ENCODE measurements around the gene CPPED1.

The CPPED1 gene

DNA sequence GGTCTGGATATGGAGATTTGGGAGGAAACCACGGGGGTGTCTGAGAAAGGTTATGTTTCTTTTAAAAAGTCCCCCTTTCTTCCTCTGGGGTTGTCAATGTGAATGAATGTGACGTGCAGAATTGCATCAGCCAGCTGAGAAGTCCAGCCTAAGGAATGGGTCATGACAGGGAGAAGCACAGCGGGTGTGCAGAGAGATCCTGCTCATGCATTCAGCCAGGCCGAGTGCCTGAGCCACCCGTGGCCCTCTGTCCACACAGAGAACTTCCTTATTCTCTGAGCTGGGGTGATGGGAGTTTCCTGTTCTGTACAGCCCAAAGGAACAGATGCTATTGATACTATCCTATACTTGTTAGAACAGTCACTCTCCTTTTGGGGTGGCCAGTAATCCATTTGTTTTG, 117.9 kb downstream of the CPPED1 start:
- Histone ChIP-seq H3K9ac (ENCODE audit: low read depth, low read length) (no peak overlapping the region), H3K4me1 (ENCODE audit: insufficient read depth, low read length) (0 out of 2 replicates have a peak, but pooled peaks cover 5% of the 10 kb centered on the region), H3K36me3 (ENCODE audit: insufficient read depth, low read length) (no peaks in the 10 kb centered on the region), H3K9me3 (ENCODE audit: control insufficient read depth, insufficient read depth, low read length) (peaks cover 2% of the 10 kb centered on the region; the same call in 1 of the 2 replicates)

DNA sequence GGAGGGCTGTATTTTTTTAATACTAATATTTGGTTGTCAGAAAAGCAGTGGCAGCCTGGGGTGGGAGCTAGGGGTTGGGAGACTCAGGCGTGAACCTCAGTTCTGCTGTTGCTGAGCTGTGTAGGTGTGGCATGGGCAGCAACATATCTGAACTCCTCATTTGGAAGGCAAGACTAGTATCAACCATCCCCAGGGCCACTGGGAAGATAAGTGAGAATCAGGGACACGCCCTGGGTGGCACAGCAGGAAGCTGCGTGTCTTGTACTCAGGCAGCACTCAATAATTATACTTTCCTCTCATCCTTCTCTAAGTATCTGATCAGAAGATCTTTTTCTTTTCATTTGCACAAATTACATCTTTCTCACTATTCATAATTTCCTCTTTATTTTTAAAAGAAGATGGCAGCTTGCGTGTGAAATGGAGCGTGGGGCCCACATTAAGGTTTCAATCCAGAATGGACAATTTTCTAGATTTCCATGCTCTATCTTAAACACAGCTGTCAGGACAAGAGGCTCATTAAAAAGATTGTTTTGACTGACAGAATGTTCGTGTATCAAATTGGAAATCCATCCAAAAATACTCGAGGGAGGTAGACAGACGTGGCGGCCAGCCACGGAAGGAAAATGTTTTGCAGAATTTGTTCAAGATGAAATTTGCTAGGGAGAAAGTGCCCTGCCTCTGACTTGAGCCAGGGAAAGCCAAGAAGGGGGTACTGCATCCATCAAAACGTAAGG, 121.1 kb downstream of the CPPED1 start:
- peaks cover 2% of the 10 kb centered on the region; the same call in 1 of the 2 replicates for H3K9me3 ChIP-seq (ENCODE audit: control insufficient read depth, insufficient read depth, low read length)
- H3K36me3 ChIP-seq (ENCODE audit: insufficient read depth, low read length), result no peaks in the 10 kb centered on the region
- peaks cover 7% of the 10 kb centered on the region; the same call in 1 of the 2 replicates for H3K4me1 ChIP-seq (ENCODE audit: insufficient read depth, low read length)
- H3K9ac ChIP-seq (ENCODE audit: low read depth, low read length), result no peak overlapping the region

DNA sequence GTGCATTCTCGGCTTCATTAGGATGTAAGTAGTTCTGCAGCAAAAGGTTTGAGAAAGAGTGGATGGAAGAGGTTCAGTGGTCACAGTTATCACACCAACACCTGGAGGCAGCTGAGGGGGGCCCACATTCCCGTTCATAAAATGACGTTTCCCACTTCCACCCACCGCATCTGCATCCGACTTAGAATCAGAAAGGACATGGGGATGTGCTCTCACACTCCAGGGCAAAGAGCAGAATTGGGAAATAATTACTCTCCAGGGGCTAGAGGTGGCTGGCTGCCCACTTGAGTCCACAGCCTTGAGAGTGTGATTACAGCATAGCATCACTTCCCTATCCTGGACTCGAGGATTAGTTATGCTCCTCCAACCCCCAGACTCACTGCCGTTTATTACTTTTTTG, 122.0 kb downstream of the CPPED1 start:
- Histone ChIP-seq H3K4me1 (ENCODE audit: insufficient read depth, low read length) (peaks cover 7% of the 10 kb centered on the region; the same call in 1 of the 2 replicates), H3K9me3 (ENCODE audit: control insufficient read depth, insufficient read depth, low read length) (peaks cover 2% of the 10 kb centered on the region; the same call in 1 of the 2 replicates), H3K36me3 (ENCODE audit: insufficient read depth, low read length) (no peaks in the 10 kb centered on the region), H3K9ac (ENCODE audit: low read depth, low read length) (no peak overlapping the region)

DNA sequence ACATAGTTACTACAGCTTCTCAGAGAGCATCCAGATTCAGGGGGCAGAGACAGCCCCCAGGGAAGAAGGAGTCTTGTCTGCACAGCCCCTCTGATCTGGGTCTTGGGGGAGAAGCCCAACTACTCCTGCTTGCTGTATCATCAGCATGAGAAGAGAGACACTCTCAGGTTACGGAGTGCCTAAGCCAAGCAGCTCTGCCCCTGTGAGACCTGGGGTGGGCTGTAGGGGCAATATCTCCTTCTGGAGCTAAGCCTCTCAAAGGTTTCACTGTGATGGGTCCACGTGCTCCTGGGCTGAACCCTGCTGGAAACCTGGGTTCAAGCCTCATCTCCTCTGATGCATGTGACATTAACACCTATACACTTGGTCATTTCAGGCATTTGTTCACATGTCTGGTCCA, 123.2 kb downstream of the CPPED1 start:
- peaks cover 2% of the 10 kb centered on the region; the same call in 1 of the 2 replicates for H3K9me3 ChIP-seq (ENCODE audit: control insufficient read depth, insufficient read depth, low read length)
- H3K9ac ChIP-seq (ENCODE audit: low read depth, low read length), result no peak overlapping the region
- peaks cover 7% of the 10 kb centered on the region; the same call in 1 of the 2 replicates for H3K4me1 ChIP-seq (ENCODE audit: insufficient read depth, low read length)
- H3K36me3 ChIP-seq (ENCODE audit: insufficient read depth, low read length), result no peaks in the 10 kb centered on the region

DNA sequence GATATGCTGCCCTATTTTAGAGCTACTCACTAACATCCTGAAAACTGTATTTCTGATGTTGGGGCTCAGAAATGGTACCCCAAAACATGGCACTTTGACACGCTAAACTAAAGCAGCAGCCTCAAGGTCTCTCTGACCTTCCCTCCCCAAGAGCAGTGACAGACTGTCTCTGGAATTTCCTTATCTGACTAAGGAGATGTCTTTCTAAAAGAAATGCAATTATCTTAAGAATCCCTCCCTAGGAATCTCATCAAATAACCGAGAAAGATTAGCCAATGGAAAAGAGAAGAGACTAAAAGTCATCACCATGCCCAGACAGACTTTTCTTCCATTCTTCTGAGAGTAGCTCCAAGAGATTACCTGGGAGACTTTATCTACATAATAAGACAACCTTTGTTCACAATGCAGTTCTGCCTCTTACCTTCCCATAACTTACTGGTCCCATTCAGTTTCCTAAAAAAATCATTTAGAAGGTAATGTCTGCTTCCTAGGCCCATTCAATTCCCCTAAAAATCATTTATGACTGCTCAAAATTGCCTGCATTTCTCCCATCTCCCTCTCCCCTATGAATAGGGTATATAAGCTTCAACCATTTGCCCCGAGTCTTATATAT, 123.9 kb downstream of the CPPED1 start:
- Histone ChIP-seq H3K9me3 (ENCODE audit: control insufficient read depth, insufficient read depth, low read length) (peaks cover 2% of the 10 kb centered on the region; the same call in 1 of the 2 replicates), H3K4me1 (ENCODE audit: insufficient read depth, low read length) (peaks cover 7% of the 10 kb centered on the region; the same call in 1 of the 2 replicates), H3K9ac (ENCODE audit: low read depth, low read length) (no peak overlapping the region), H3K36me3 (ENCODE audit: insufficient read depth, low read length) (no peaks in the 10 kb centered on the region)

DNA sequence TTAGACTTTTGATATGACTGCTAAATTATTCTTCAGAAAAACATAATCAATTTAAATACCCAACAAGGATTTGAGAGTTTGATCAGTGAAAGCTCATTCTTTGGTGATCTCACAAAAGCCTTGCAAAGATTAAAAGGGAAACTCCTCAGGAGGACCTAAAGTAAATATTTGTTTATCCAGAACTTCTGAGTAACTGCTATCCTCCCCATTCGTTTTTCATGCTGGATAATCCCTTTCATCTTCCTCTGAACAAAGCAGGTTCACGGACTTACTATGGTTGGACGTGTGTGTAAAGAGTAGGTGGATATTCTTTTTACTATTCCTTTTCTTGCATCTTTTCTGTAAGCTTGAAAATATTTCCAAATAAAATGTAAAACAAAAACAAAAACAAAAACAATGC, 124.7 kb downstream of the CPPED1 start:
- Histone ChIP-seq H3K4me1 (ENCODE audit: insufficient read depth, low read length) (peaks cover 7% of the 10 kb centered on the region; the same call in 1 of the 2 replicates), H3K9me3 (ENCODE audit: control insufficient read depth, insufficient read depth, low read length) (peaks cover 2% of the 10 kb centered on the region; the same call in 1 of the 2 replicates), H3K36me3 (ENCODE audit: insufficient read depth, low read length) (no peaks in the 10 kb centered on the region), H3K9ac (ENCODE audit: low read depth, low read length) (no peak overlapping the region)

DNA sequence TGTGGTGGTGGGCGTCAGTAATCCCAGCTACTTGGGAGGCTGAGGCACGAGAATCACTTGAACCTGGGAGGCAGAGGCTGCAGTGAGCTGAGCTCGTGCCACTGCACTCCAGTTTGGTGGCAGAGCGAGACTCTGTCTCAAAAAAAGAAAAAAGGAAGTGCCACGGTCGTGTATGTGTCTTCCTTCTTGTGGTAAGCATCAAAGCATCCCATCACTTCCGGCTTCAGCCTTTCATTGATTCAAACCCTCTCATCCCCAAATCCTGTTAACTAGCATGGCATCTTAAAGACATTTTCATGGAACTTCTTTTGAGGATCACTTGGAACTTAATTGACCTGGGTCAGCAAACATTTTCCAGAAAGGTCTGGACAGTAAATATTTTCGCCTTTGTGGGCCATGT, 126.2 kb downstream of the CPPED1 start:
- no peak overlapping the region for H3K9ac ChIP-seq (ENCODE audit: low read depth, low read length)
- H3K9me3 ChIP-seq (ENCODE audit: control insufficient read depth, insufficient read depth, low read length), result peaks cover 2% of the 10 kb centered on the region; the same call in 1 of the 2 replicates
- H3K4me1 ChIP-seq (ENCODE audit: insufficient read depth, low read length), result peaks cover 7% of the 10 kb centered on the region; the same call in 1 of the 2 replicates
- no peaks in the 10 kb centered on the region for H3K36me3 ChIP-seq (ENCODE audit: insufficient read depth, low read length)

DNA sequence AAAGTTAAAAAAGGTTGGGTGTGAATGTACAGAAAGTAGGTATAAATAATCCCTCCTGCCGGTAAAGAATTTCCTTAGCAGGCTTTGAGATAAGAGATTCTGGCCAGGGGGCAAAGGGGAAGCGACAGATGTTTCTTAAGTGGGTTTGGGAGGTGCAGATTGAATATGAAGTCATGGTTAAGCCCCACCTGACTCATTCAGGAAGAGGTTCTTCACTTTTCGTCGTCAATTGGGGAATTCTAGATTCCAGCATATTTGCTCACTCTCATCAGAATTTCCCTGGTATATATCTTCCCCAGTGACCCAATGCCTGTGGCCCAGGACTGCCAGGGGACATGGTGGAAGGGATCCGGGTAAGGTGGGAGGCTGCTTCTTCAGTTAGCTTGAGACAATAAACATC, 127.8 kb downstream of the CPPED1 start:
- H3K36me3 ChIP-seq (ENCODE audit: insufficient read depth, low read length), result no peaks in the 10 kb centered on the region
- H3K4me1 ChIP-seq (ENCODE audit: insufficient read depth, low read length), result peaks cover 7% of the 10 kb centered on the region; the same call in 1 of the 2 replicates
- no peaks in the 10 kb centered on the region for H3K9me3 ChIP-seq (ENCODE audit: control insufficient read depth, insufficient read depth, low read length)
- H3K9ac ChIP-seq (ENCODE audit: low read depth, low read length), result no peak overlapping the region

DNA sequence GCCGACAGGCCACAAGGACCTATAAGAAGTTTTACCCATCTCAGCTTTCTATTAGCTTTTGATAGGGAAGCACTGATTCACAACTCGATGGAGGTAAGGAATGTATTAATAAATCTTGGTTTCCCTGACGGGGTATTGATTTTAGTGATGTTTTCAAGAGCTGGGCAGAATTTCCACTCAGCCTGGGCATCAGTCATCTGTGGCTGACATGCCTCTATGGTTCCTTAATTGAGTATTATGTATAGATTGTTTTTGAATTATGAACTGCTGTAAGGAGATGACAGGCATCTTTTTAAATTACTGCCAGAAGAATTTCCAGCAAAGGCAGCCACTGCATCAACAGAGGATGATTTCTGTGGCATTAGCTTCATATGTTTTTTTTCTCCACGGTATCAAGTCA, 128.6 kb downstream of the CPPED1 start:
- Histone ChIP-seq H3K4me1 (ENCODE audit: insufficient read depth, low read length) (peaks cover 5% of the 10 kb centered on the region; the same call in 1 of the 2 replicates), H3K36me3 (ENCODE audit: insufficient read depth, low read length) (no peaks in the 10 kb centered on the region), H3K9ac (ENCODE audit: low read depth, low read length) (no peak overlapping the region), H3K9me3 (ENCODE audit: control insufficient read depth, insufficient read depth, low read length) (no peaks in the 10 kb centered on the region)

DNA sequence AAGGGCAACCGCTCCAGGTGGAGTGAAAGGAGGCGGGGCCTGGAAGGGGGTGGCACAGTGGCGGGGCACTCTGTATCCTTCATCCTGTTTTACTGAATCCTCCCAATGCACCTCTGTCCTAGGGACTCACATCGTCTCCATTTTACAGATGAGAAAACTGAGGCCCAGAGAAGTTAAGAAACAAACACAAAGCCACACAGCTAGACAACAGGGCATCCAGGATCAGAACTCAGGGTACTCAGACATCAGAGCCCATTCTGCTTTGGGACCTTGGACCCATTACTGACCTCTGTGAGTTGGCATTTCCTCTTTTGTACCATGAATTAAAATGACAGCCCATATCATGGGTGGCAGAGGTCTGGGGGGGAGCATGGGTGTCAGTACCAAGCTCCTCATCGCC, 129.2 kb downstream of the CPPED1 start:
- no peak overlapping the region for H3K9ac ChIP-seq (ENCODE audit: low read depth, low read length)
- H3K4me1 ChIP-seq (ENCODE audit: insufficient read depth, low read length), result peaks cover 5% of the 10 kb centered on the region; the same call in 1 of the 2 replicates
- no peaks in the 10 kb centered on the region for H3K9me3 ChIP-seq (ENCODE audit: control insufficient read depth, insufficient read depth, low read length)
- no peaks in the 10 kb centered on the region for H3K36me3 ChIP-seq (ENCODE audit: insufficient read depth, low read length)

DNA sequence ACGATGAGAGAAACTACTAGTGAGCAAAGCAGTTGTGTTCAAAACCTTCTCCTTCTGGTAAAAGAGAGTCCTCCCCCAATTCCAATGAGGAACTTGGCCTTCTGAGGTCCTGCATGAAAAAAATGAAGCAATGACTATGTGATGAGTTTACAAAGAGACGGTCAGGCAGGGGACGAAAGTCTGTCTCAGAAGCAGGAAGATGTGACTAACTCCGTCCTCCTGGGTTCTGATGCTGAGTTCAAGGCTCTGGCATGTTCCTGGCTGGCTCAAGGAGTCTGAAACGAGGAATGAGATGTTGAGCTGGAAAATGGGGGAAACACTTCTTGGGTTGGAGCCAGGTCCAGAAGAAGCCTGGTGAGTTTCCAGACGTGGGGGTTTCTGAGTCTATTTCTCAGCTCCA, 129.6 kb downstream of the CPPED1 start:
- Histone ChIP-seq H3K9ac (ENCODE audit: low read depth, low read length) (no peak overlapping the region), H3K9me3 (ENCODE audit: control insufficient read depth, insufficient read depth, low read length) (no peaks in the 10 kb centered on the region), H3K36me3 (ENCODE audit: insufficient read depth, low read length) (no peaks in the 10 kb centered on the region), H3K4me1 (ENCODE audit: insufficient read depth, low read length) (peaks cover 5% of the 10 kb centered on the region; the same call in 1 of the 2 replicates)

DNA sequence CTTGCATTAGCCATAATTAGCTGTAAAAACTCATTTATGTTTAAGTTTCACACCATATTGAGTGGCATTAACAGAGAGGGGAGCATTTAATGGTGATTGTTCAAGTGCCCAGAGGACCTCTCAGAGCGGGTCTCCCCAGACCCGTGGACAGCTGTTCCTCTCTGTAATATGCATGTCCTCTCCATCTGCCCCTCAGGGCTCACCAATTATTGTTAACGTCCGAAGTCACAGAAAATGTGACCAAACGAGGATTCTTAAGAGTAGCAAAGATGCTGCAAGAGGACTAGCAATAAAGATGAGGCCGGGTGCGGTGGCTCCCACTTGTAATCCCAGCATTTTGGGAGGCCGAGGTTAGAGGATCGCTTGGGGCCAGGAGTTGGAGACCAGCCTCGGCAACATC, 130.2 kb downstream of the CPPED1 start:
- Histone ChIP-seq H3K9me3 (ENCODE audit: control insufficient read depth, insufficient read depth, low read length) (no peaks in the 10 kb centered on the region), H3K9ac (ENCODE audit: low read depth, low read length) (no peak overlapping the region), H3K4me1 (ENCODE audit: insufficient read depth, low read length) (0 out of 2 replicates have a peak, but pooled peaks cover 5% of the 10 kb centered on the region), H3K36me3 (ENCODE audit: insufficient read depth, low read length) (no peaks in the 10 kb centered on the region)

DNA sequence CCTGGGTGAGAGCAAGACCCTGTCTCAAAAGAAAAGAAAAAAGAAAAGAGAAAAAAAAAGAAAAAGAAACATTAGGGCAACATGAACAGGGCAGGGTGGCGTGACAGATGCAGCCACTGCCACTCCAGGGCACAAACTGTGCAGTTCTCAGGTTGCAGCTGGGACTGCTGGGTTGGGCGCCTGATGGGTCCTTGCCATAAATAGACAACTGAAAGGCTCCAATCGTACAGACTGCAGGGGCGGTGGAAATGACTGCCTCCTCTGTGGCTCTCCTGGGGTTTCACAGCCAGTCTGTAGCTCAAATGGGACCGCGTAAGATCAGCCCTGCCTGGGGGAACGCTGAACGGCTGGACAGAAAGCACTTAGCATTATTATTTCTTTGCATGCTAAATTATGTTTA, 130.7 kb downstream of the CPPED1 start:
- Histone ChIP-seq H3K36me3 (ENCODE audit: insufficient read depth, low read length) (no peaks in the 10 kb centered on the region), H3K9ac (ENCODE audit: low read depth, low read length) (no peak overlapping the region), H3K4me1 (ENCODE audit: insufficient read depth, low read length) (0 out of 2 replicates have a peak, but pooled peaks cover 5% of the 10 kb centered on the region), H3K9me3 (ENCODE audit: control insufficient read depth, insufficient read depth, low read length) (no peaks in the 10 kb centered on the region; the same call in 1 of the 2 replicates)

DNA sequence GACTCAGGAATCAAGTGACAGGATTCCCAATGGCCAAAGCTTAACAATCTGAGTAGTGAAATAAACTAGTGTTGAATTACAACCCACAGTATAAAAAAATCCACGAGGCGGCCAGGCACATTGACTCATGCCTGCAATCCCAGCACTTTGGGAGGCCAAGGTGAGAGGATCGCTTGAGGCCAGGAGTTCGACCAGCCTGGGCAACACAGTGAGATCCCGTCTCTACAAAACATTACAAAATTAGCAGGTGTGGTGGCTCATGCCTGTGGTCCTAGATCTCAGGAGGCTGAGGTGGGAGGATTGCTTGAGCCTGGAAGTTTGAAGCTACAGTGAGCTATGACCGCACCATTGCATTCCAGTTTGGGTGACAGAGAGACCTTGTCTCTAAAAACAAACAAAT, 133.8 kb downstream of the CPPED1 start:
- Histone ChIP-seq H3K36me3 (ENCODE audit: insufficient read depth, low read length) (no peaks in the 10 kb centered on the region), H3K9me3 (ENCODE audit: control insufficient read depth, insufficient read depth, low read length) (no peaks in the 10 kb centered on the region; the same call in 1 of the 2 replicates), H3K9ac (ENCODE audit: low read depth, low read length) (no peak overlapping the region), H3K4me1 (ENCODE audit: insufficient read depth, low read length) (no peaks in the 10 kb centered on the region)

DNA sequence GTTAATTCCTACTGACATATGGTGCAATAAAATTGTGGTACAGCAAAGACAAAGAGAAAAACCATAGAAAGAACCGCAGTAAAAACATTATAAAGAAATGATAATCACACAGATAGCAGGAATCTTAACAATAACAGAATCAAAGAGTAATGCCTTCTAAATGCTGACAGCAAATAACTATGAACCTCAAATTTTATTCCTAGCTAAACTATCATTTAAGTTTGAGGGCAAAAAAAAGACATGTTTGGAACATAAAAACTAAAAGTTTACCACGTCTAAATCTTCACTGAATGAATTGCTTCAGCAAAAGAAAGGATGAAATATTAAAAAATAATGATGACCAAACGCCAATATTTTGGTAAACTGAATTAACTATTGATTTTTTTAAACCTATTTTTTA, 135.8 kb downstream of the CPPED1 start:
- Histone ChIP-seq H3K36me3 (ENCODE audit: insufficient read depth, low read length) (no peaks in the 10 kb centered on the region; the same call in 1 of the 2 replicates), H3K9me3 (ENCODE audit: control insufficient read depth, insufficient read depth, low read length) (no peaks in the 10 kb centered on the region; the same call in 1 of the 2 replicates), H3K9ac (ENCODE audit: low read depth, low read length) (no peak overlapping the region), H3K4me1 (ENCODE audit: insufficient read depth, low read length) (no peaks in the 10 kb centered on the region)

Data from ES-I3 (cell line).